Smooth muscle cell (in vitro differentiated cells): ENCODE data around the gene ZSWIM6. TPM values are rescaled to one million over a fixed set of nuclear protein-coding genes. Genes with fewer than 3 reads are reported as not detected.

ENCODE experiments used
- DNase-seq: peaks from one replicate; lab custom pipeline; 2025; ENCODE audit not compliant: unreplicated experiment; lab: John Stamatoyannopoulos, UW
- H2AFZ ChIP-seq: fragments of 200-600 bp; sonication (generic); 2 replicates; pipeline ENCODE4 v1.6.0; 2016; ENCODE audit warnings: antibody characterized with exemption, low read depth, mild to moderate bottlenecking
- H3F3A ChIP-seq: fragments of 200-600 bp; sonication (generic); 2 replicates; pipeline ENCODE4 v1.6.0; 2017; ENCODE audit warnings: antibody characterized with exemption, low read depth
- H3K27ac ChIP-seq: fragments of 200-600 bp; sonication (generic); 2 replicates; pipeline ENCODE4 v1.5.1; 2016; ENCODE audit warnings: low read depth, mild to moderate bottlenecking
- H3K27me3 ChIP-seq: fragments of 200-600 bp; sonication (generic); 2 replicates; pipeline ENCODE4 v1.6.1; 2016; ENCODE audit warnings: low read depth, mild to moderate bottlenecking
- H3K36me3 ChIP-seq: fragments of 200-600 bp; sonication (generic); 2 replicates; pipeline ENCODE4 v1.5.1; 2016; ENCODE audit warnings: low read depth
- H3K4me1 ChIP-seq: fragments of 200-600 bp; sonication (generic); 2 replicates; pipeline ENCODE4 v1.5.1; 2016; ENCODE audit warnings: low read depth
- H3K4me2 ChIP-seq: fragments of 200-600 bp; sonication (generic); 2 replicates; pipeline ENCODE4 v1.6.0; 2016; ENCODE audit warnings: mild to moderate bottlenecking
- H3K4me3 ChIP-seq: fragments of 200-600 bp; sonication (generic); 2 replicates; pipeline ENCODE4 v1.5.1; 2016; ENCODE audit warnings: mild to moderate bottlenecking
- H3K79me2 ChIP-seq: fragments of 200-600 bp; sonication (generic); 2 replicates; pipeline ENCODE4 v1.6.0; 2016; ENCODE audit warnings: low read depth, mild to moderate bottlenecking
- H3K9ac ChIP-seq: fragments of 200-600 bp; sonication (generic); 2 replicates; pipeline ENCODE4 v1.6.0; 2016; ENCODE audit warnings: low read depth
- H3K9me3 ChIP-seq: fragments of 200-600 bp; sonication (generic); replicated peaks from 2 replicates; pipeline ENCODE4 v1.5.1; 2016; ENCODE audit warnings: low read depth
- H4K20me1 ChIP-seq: fragments of 200-600 bp; sonication (generic); 2 replicates; pipeline ENCODE4 v1.6.0; 2016; ENCODE audit warnings: low read depth
- WGBS: methylation state at CpG from one replicate; pipeline ENCODE4 v1.1.7; 2016; ENCODE audit warnings: low lambda C conversion rate; 5-methylcytosine and 5-hydroxymethylcytosine counted together
- polyA plus RNA-seq: library from polyadenylated mRNA; unstranded; fragments of >200 nt; fragmentation: Nextera tagmentation; extraction: Ambion mirVana; gene quantifications from 2 replicates; pipeline ENCODE4 v1.2.1, GENCODE V29; 2016
- total RNA-seq: library from RNA; depleted of rRNA; stranded (reverse); fragments of >200 nt; gene quantifications from 2 replicates; pipeline ENCODE4 v1.2.3, GENCODE V29; 2014
- TF ChIP-seq, protein P1 (sequence below): fragments of 200-600 bp; sonication (generic); IDR thresholded peaks from 2 replicates; pipeline ENCODE4 v1.5.1; 2017; ENCODE audit warnings: borderline replicate concordance, mild to moderate bottlenecking, antibody characterized with exemption; ENCODE audit not compliant: insufficient read depth, poor library complexity, severe bottlenecking

ZSWIM6 gene
- total and polyA plus RNA-seq, 2 experiments from 2014 or later: 9.1 to 25.5 TPM

- no peaks in the 10 kb centered on the region for H3K4me1 ChIP-seq
- no peak overlapping the region for H3K27ac ChIP-seq
- H2AFZ ChIP-seq: no peak overlapping the region
- H3K4me3 ChIP-seq: no peak overlapping the region
- no peaks in the 10 kb centered on the region for H3K27me3 ChIP-seq
- no peak overlapping the region for H3K9ac ChIP-seq
- H3K36me3 ChIP-seq: no peaks in the 10 kb centered on the region
- H3K4me2 ChIP-seq: no peak overlapping the region
- no peak for DNase-seq
- TF ChIP-seq, protein P1, sequence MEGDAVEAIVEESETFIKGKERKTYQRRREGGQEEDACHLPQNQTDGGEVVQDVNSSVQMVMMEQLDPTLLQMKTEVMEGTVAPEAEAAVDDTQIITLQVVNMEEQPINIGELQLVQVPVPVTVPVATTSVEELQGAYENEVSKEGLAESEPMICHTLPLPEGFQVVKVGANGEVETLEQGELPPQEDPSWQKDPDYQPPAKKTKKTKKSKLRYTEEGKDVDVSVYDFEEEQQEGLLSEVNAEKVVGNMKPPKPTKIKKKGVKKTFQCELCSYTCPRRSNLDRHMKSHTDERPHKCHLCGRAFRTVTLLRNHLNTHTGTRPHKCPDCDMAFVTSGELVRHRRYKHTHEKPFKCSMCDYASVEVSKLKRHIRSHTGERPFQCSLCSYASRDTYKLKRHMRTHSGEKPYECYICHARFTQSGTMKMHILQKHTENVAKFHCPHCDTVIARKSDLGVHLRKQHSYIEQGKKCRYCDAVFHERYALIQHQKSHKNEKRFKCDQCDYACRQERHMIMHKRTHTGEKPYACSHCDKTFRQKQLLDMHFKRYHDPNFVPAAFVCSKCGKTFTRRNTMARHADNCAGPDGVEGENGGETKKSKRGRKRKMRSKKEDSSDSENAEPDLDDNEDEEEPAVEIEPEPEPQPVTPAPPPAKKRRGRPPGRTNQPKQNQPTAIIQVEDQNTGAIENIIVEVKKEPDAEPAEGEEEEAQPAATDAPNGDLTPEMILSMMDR: no peak
- no peaks in the 10 kb centered on the region for H4K20me1 ChIP-seq
- no peaks in the 10 kb centered on the region for H3F3A ChIP-seq
- no peaks in the 10 kb centered on the region for H3K9me3 ChIP-seq
- no peaks in the 10 kb centered on the region for H3K79me2 ChIP-seq
Measured at GRCh38 chr5:61559146-61559545, 227.1 kb downstream of the ZSWIM6 start.

DNA sequence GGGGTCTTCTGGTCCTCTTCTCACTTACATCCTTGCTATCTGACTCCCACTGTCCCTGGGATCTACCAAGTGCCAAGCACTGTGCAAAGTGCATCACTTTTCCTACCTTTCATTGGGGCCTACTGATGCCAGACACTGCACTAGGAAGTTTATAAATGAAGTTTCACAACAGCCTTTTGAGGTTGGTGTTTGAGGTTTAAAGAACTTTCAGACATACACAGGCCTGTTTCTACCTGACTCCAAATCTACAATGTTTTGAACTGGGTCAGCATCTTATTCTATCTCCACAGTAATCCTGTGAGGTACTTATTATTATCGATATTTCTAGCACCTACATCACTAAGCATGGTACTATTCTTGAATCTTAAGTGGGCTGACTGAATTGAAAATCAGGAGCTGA lies 227.7 kb downstream of the ZSWIM6 start:
- Histone ChIP-seq H3K9me3 (no peaks in the 10 kb centered on the region), H3K27ac (no peak overlapping the region), H4K20me1 (no peaks in the 10 kb centered on the region), H3K27me3 (no peaks in the 10 kb centered on the region), H3K4me1 (no peaks in the 10 kb centered on the region), H3K4me2 (no peak overlapping the region), H3K4me3 (no peak overlapping the region), H3K36me3 (no peaks in the 10 kb centered on the region), H3K9ac (no peak overlapping the region), H3F3A (no peaks in the 10 kb centered on the region), H3K79me2 (no peaks in the 10 kb centered on the region), H2AFZ (no peak overlapping the region)
- WGBS: 91% methylated on average over 1 of the region's 1 CpG
- DNase-seq: no peak
- TF ChIP-seq, protein P1: no peak

GRCh38 chr5:61563401-61563800 lies 231.3 kb downstream of the ZSWIM6 start:
- no peaks in the 10 kb centered on the region for H3K4me1 ChIP-seq
- no peak overlapping the region for H3K9ac ChIP-seq
- DNase-seq: no peak
- H2AFZ ChIP-seq: no peak overlapping the region
- no peak overlapping the region for H3K4me3 ChIP-seq
- H3F3A ChIP-seq: no peaks in the 10 kb centered on the region
- no peaks in the 10 kb centered on the region for H3K9me3 ChIP-seq
- no peaks in the 10 kb centered on the region for H3K79me2 ChIP-seq
- no peaks in the 10 kb centered on the region for H4K20me1 ChIP-seq
- H3K4me2 ChIP-seq: no peak overlapping the region
- TF ChIP-seq, protein P1: no peak
- H3K36me3 ChIP-seq: no peaks in the 10 kb centered on the region
- H3K27me3 ChIP-seq: no peaks in the 10 kb centered on the region
- H3K27ac ChIP-seq: no peak overlapping the region
- 50% methylated on average over 3 of the region's 3 CpGs for WGBS

DNA sequence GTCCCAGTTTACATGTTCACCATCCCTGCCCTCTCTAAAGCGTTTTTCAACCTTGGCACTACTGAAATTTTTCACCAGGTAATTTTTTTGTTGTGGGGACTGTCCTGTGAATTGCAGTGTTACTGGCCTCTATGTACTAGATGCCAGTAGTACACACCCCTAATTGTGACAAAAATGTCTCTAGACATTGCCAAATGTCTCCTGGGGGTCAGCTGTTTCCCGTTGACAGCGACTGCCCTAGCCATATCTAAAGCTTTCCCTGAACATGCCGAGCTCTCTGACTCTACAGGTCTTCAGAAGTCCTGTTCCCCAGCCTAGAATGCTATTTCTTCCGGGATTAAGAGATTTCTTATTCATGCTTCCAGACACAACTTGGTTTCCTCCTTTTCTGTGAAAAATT lies 235.3 kb downstream of the ZSWIM6 start:
- H3K79me2 ChIP-seq: no peaks in the 10 kb centered on the region

More for the DNA sequence above, 235.3 kb downstream of the ZSWIM6 start:
- TF ChIP-seq, protein P1: no peak
- DNase-seq: no peak
- Histone ChIP-seq H4K20me1 (no peaks in the 10 kb centered on the region), H3F3A (no peaks in the 10 kb centered on the region), H3K4me3 (no peak overlapping the region), H3K4me2 (no peak overlapping the region), H3K4me1 (no peaks in the 10 kb centered on the region), H3K27me3 (no peaks in the 10 kb centered on the region), H3K27ac (no peak overlapping the region), H3K36me3 (no peaks in the 10 kb centered on the region), H2AFZ (no peak overlapping the region), H3K9ac (no peak overlapping the region), H3K9me3 (no peaks in the 10 kb centered on the region)
- 69% methylated on average over 5 of the region's 5 CpGs for WGBS
